ENCODE measurements around the gene EEFSEC. TPM values are rescaled to one million over a fixed set of nuclear protein-coding genes. Genes with fewer than 3 reads are reported as not detected.
A peak's percentile ranks its signal among the peaks of the same experiment; 100 is the strongest.

The EEFSEC gene
- total RNA-seq, 1 donor from 2014 or later = 16.9 TPM

DNA sequence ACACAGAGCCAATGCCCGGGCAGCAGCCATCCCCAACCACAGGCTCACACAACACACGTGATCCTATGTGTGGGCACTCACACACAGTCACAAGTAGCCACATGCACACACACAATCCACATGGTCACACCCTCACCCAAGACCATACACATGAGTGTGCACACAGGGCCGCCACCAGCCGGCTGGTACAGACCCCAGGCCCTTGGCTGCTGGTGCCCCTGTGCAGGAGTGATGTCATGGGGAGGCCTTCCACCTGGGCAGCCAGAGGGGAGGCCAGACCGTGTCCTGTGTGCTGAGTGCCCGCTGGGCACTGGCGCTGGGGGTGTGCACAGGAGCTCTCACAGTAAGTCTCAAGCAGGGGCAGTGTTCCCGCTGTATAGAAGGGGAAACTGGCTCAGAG lies 276.5 kb downstream of the EEFSEC start:
- ATAC-seq (ENCODE audit: poor library complexity) (no peak), DNase-seq (no peak)
- intact Hi-C loops (cut with DNase I) = loop anchor here (5.0 kb wide), 2 partner anchors 68 to 178 kb away; no protein-coding TSS in a partner anchor

- ATAC-seq (ENCODE audit: poor library complexity) = no peak
- intact Hi-C loops (cut with DNase I) = no loop called here
- no peak for DNase-seq
Measured at GRCh38 chr3:128430301-128430700, 277.0 kb downstream of the EEFSEC start.

DNA sequence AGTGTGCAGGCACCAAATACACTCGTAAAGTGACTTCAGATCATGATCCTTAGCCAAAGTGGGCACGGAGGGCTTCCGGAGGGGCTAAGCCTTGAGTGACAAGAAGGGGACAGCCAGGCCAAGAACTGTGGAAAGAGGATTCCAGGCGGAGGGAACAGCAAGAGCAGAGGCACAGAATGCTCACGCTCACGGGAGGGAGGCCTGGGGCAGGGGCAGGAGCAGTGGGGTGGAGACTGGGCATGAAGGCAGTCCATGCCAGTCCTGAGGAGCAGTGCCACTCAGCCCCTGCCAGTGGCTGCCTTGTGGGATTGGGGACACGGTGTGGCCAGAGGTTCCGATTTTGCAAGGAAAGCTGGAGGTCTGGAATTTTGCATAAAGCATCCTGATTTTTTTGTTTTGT lies 277.4 kb downstream of the EEFSEC start:
- no peak for DNase-seq
- no peak for ATAC-seq (ENCODE audit: poor library complexity)
- intact Hi-C loops (cut with DNase I) = no loop called here

DNA sequence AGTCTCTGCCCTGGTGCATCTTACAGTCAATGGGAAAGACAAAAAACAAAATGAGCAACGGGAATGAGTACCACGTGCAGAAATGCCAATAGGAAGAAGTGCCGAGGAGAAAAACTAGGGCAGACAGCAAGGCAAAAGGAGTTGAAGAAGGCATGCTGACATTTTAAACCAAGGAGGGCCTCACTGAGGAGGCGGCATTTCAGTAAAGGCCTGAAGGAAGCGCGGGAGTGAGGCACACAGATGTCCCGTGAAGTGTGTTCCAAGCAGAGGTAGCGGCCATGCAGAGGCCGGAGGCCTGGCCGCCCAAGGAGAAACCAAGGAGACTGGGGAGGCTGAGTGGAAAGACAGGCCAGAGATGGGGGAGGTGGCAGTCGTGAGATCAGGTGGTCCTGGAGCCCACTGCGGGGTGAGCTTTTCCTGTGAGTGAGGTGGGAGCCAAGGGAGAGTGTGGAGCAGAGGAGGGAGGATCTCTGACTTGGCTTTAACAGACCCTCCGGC lies 278.6 kb downstream of the EEFSEC start:
- DNase-seq = no peak
- intact Hi-C loops (cut with DNase I) = no loop called here
- no peak for ATAC-seq (ENCODE audit: poor library complexity)

GRCh38 chr3:128432301-128432970 lies 279.2 kb downstream of the EEFSEC start:
- DNase-seq (no peak), ATAC-seq (ENCODE audit: poor library complexity) (no peak)
- intact Hi-C loops (cut with DNase I) = no loop called here

DNA sequence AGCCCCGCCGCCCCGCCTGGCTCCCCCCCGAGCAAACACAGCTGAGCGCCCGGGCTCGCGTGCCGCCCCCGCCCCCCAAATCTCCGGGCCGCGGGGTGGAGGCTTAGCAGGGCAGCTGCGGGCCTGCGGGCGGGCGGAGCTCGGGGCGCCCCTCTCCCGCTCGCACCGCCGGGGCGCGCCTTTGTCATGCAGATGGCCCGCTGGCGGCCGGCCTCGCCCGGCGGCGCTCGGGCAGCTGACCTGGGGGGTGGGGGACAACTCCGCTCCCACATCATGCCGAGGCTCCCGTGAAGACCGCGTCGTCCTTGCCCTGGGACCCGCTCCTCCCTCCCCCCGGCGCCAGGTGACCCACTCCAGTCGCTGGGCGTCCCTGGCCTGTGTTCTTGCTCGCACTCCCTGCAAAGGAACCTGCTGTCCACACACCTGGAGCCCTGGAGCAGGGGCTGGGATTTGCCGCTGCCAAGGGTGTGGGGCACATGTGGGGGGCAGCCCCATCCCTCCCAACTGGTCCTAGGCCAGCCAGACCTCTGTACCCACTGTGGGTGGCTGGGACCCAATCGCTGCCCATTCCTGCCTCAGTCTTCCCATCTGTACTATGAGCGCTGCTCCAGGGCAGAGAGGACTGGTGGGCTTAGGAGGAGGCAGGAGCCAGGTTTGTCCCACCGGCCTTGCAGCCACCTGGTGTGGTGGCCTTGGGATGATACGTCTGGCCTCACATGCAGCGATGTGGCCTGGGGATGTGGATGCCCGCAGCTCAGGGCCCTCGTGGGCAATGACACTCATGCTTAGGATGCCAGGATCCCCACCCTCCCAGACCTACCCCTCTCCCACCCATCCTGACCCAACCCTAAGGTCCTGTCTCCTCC lies 279.9 kb downstream of the EEFSEC start:
- DNase-seq = no peak
- peak; percentile 59 for ATAC-seq (ENCODE audit: poor library complexity)
- intact Hi-C loops (cut with DNase I) = no loop called here

GRCh38 chr3:128433837-128434165 lies 280.5 kb downstream of the EEFSEC start:
- intact Hi-C loops (cut with DNase I) = no loop called here
- ATAC-seq (ENCODE audit: poor library complexity) (no peak), DNase-seq (no peak)

GRCh38 chr3:128434524-128434923 lies 281.2 kb downstream of the EEFSEC start:
- intact Hi-C loops (cut with DNase I) = no loop called here

GRCh38 chr3:128435058-128435457 lies 281.8 kb downstream of the EEFSEC start:
- intact Hi-C loops (cut with DNase I) = no loop called here
- no peak for ATAC-seq (ENCODE audit: poor library complexity)
- no peak for DNase-seq

More at GRCh38 chr3:128434524-128434923, 281.2 kb downstream of the EEFSEC start:
- DNase-seq (no peak), ATAC-seq (ENCODE audit: poor library complexity) (no peak)

DNA sequence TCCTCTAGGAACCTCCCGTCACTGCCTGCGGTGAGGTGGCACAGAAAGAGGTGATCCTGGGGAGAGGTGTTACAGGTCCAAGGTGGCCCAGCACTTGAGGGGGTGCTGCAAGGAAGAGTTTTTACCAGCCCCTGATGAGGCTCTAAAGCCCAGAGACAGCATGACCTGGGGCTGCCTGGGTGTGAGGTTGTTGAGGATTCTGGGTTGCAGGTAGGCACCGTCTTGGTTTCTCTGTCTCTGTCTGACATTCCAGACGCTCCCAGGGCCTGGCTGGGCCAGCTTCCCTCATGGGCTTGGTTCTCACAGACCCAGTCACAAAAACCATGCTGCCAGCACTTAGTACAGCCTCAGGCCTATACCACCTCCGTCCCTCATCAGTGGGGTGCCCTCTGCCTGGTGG lies 282.3 kb downstream of the EEFSEC start:
- intact Hi-C loops (cut with DNase I) = no loop called here
- no peak for DNase-seq
- ATAC-seq (ENCODE audit: poor library complexity) = no peak

DNA sequence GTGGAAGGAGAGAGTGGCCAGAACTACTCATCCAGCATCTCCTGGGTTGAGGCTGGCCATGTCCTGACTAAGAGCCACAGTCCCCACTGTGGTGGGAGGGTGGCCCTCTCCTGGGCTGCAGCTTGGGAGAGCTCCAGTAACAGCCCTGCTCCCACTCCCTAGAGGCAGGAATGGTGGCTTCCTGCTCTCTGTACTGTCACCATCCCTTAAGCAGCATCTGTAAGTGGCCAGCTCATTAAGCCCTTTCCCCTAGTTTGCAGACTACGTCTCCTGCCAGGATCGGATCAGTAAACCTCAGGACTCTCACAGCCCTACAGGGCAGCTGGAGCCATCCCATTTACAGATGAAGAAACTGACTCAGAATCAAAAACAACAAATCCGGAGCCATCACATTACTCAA lies 282.9 kb downstream of the EEFSEC start:
- intact Hi-C loops (cut with DNase I) = no loop called here
- ATAC-seq (ENCODE audit: poor library complexity) (no peak), DNase-seq (no peak)

DNA sequence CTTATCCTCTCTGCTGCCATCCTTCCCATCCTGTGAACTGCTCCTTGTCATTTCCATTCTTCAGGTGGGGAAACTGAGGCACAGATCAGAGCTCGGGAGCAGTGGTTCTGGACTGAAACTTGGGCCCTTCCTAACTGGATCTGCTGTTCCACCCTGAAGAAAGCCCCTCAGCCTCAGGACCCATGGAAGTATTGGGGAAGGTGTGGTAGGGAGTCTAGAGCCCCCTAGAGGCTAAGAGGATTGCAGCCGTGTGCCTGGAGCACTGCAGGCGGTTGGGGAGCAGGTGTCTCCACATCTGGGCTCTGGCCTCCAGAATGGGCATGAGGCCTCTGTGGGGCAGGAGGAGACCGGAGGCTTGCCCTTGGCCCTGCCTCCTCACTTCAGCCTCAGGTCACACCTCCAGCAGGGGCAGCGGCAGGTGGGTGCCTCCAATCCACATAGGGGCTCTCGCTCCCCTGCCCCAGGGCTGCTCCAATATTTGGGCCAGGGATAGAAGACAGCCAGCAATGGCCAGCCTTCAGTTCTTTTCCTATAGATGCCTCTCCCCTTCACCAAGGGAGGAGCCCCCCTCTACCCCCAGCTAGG lies 285.3 kb downstream of the EEFSEC start:
- ATAC-seq (ENCODE audit: poor library complexity) = no peak
- intact Hi-C loops (cut with DNase I) = no loop called here

DNA sequence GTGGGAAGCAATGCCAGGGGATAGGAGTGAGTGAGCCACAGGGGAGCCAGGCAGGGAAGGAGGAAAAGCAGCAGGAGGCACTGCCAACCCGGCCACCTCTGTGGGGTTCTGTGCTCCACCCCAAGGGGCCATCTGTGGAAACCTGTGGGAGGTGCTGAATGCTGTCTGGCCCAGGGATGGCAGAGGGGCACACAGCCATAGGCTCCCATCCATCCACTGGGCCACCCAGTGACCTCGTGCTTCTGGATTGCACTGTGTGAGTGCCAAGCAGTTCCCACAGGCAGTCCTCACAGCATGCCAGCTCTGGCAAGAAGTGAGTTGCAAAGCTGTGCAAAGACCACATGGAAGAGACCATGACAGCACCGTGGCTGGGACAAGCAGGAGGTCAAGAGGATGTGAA lies 285.9 kb downstream of the EEFSEC start:
- DNase-seq = no peak
- intact Hi-C loops (cut with DNase I) = no loop called here
- ATAC-seq (ENCODE audit: poor library complexity) = no peak

More for the DNA sequence above, 285.3 kb downstream of the EEFSEC start:
- no peak for DNase-seq

DNA sequence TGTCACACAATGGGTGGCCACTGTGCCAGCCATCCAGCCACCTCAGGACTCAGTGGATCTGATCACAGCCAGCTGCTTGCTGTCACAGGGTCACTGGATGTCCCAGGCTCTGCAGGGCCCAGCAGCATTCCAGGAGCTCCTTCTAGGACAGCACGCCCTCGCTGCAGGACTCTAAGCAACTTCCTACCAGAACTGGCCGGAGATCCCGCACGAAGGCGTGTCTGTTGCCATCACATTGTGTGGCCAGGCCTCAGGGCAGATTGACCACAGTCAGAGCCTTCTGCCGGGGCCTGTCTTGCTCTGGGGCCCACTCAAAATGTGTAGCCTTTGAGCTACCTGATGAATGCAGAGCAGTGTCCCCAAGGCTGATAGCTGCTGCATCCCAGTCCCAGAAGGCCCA lies 288.8 kb downstream of the EEFSEC start:
- DNase-seq = no peak
- intact Hi-C loops (cut with DNase I) = no loop called here
- ATAC-seq (ENCODE audit: poor library complexity) = no peak

GRCh38 chr3:128442949-128443348 lies 289.7 kb downstream of the EEFSEC start:
- ATAC-seq (ENCODE audit: poor library complexity) = no peak
- DNase-seq = no peak
- intact Hi-C loops (cut with DNase I) = no loop called here

- intact Hi-C loops (cut with DNase I) = no loop called here
- DNase-seq (no peak), ATAC-seq (ENCODE audit: poor library complexity) (no peak)
Measured at GRCh38 chr3:128443771-128444170, 290.5 kb downstream of the EEFSEC start.

DNA sequence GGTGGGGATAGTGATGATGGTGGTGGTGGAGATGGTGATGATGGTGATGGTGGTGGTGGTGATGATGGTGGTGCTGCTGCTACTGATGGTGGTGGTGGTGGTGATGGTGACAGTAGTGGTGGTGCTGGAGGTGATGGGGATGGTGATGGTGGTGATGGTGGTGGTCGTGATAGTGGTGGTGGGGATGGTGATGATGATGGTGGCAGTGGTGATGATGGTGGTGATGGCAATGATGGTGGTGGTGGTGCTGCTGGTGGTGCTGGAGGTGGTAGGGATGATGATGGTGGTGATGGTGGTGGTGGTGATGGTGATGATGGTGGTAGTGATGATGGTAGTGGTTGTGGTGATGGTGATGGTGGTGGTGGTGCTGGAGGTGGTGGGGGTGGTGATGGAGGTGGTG lies 292.1 kb downstream of the EEFSEC start:
- intact Hi-C loops (cut with DNase I) = no loop called here
- no peak for ATAC-seq (ENCODE audit: poor library complexity)
- no peak for DNase-seq

GRCh38 chr3:128446821-128447220 lies 293.5 kb downstream of the EEFSEC start:
- intact Hi-C loops (cut with DNase I) = no loop called here
- ATAC-seq (ENCODE audit: poor library complexity) = no peak
- DNase-seq = no peak

DNA sequence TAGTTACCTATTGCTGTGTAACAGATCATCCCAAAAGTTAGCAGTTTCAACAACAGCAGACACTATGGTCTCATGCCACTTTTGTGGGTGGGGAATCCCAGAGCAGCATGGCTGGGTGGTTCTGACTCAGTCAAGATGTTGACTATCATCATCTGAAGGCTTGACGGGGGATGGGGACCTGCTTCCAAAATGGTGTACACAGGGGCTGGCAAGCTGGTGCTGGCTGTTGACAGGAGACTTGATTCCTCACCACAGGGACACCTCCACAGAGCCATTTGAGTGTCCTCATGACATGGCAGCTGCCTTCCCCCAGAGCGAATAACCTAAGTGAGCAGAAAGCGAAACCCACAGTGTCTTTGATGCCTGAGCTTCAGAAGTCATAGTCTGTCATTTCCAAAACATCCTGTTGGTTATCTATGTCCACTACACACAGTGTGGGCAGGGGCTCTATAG lies 294.3 kb downstream of the EEFSEC start:
- intact Hi-C loops (cut with DNase I) = no loop called here

GRCh38 chr3:128448491-128448890 lies 295.2 kb downstream of the EEFSEC start:
- no peak for DNase-seq
- intact Hi-C loops (cut with DNase I) = no loop called here
- ATAC-seq (ENCODE audit: poor library complexity) = no peak

More for the DNA sequence above, 294.3 kb downstream of the EEFSEC start:
- ATAC-seq (ENCODE audit: poor library complexity) (no peak), DNase-seq (no peak)
